CD4-positive, alpha-beta T cell treated with Interleukin-15 for 1 hour (primary cell): ENCODE results near the gene OR2S2.
"Not testable (repeated sequence)": the region's sequence is repeated elsewhere in the genome, so short reads cannot be mapped to it uniquely, and the experiment has no call there.

ENCODE experiments used
- DNase-seq: peaks from one replicate; pipeline ENCODE4 v3.0.0-alpha.2; 2020

OR2S2 gene

GRCh38 chr9:35962126-35962906 lies 4.4 kb upstream of the OR2S2 start:
- no peak for DNase-seq

- no peak for DNase-seq
These were observed 2.2 kb upstream of the OR2S2 start for GRCh38 chr9:35960039-35960655.

GRCh38 chr9:35956651-35957050 lies 1.3 kb downstream of the OR2S2 start:
- no peak for DNase-seq

- DNase-seq = peak; percentile 59
These were observed 2.9 kb downstream of the OR2S2 start for GRCh38 chr9:35954942-35955546.

GRCh38 chr9:35952526-35953191 lies 5.3 kb downstream of the OR2S2 start:
- DNase-seq = no peak

- no peak for DNase-seq
These were observed 6.2 kb downstream of the OR2S2 start for GRCh38 chr9:35951736-35952135.

GRCh38 chr9:35948901-35949318 lies 9.0 kb downstream of the OR2S2 start:
- no peak for DNase-seq

- DNase-seq = no peak
These were observed 9.5 kb downstream of the OR2S2 start for GRCh38 chr9:35948451-35948850.

GRCh38 chr9:35945341-35946018 lies 12.5 kb downstream of the OR2S2 start:
- peak; percentile 51 for DNase-seq

GRCh38 chr9:35944841-35945240 lies 13.1 kb downstream of the OR2S2 start:
- DNase-seq = no peak

GRCh38 chr9:35944173-35944572 lies 13.8 kb downstream of the OR2S2 start:
- no peak for DNase-seq

GRCh38 chr9:35942286-35942685 lies 15.7 kb downstream of the OR2S2 start:
- no peak for DNase-seq

GRCh38 chr9:35940458-35941407 lies 17.2 kb downstream of the OR2S2 start:
- peak; percentile 23 for DNase-seq

GRCh38 chr9:35939679-35940250 lies 18.2 kb downstream of the OR2S2 start:
- no peak for DNase-seq

- no peak for DNase-seq
These were observed 19.2 kb downstream of the OR2S2 start for GRCh38 chr9:35938474-35939356.

GRCh38 chr9:35937227-35937626 lies 20.7 kb downstream of the OR2S2 start:
- DNase-seq = no peak

- no peak for DNase-seq
These were observed 22.0 kb downstream of the OR2S2 start for GRCh38 chr9:35935755-35936509.

- DNase-seq = no peak
These were observed 22.7 kb downstream of the OR2S2 start for GRCh38 chr9:35935261-35935660.

GRCh38 chr9:35934069-35934468 lies 23.9 kb downstream of the OR2S2 start:
- DNase-seq = not testable (repeated sequence)
